Adrenal gland (tissue), 5 donors: ENCODE data around the gene FARS2.

Source experiments
- CTCF ChIP-seq, 6 experiments: fragments of 450-650 bp in 4 of 6; fragments of 200-600 bp in 2 of 6; sonication (generic) in 1 of 6; IDR thresholded peaks; 1 replicate in 5 of 6; 2 replicates in 1 of 6; pipeline versions ENCODE4 v1.5.1 to v1.8.0; 2016 to 2021; ENCODE audit warnings: antibody characterized with exemption in 6 of 6, mild to moderate bottlenecking in 2 of 6, moderate library complexity in 1 of 6
- POLR2A ChIP-seq, 2 donors: fragments of 450-650 bp; IDR thresholded peaks; one replicate each; pipeline ENCODE4 v1.6.1; 2017; ENCODE audit warnings: antibody characterized with exemption in 2 of 2, mild to moderate bottlenecking in 2 of 2, moderate library complexity in 1 of 2
- donor health status: DM: no; HTN: no; CAD: no.

GRCh38 chr6:5261545-5262109 is 314 bp downstream of the FARS2 start:
- TF ChIP-seq POLR2A (IDR thresholded peaks at IDR 0.05), result no peak
- no peak for TF ChIP-seq CTCF (IDR thresholded peaks at IDR 0.05)
